Natural killer cell (primary cell): ENCODE results near the gene PRIMA1. TPM values are rescaled to one million over a fixed set of nuclear protein-coding genes. Genes with fewer than 3 reads are reported as not detected.

Experiments
- ATAC-seq, 3 donors: fragments of 150-1000 bp in 2 of 3; fragments of 200-7000 bp in 1 of 3; cut with Tn5 transposase; 1 replicate in 1 of 3; 2 replicates in 2 of 3; pipeline ENCODE4 v1.10.0; 2021; ENCODE audit warnings: mild to moderate bottlenecking in 2 of 3, moderate library complexity in 2 of 3
- DNase-seq, 2 donors: peaks; one replicate each; pipeline versions ENCODE4 v3.0.0 to v3.0.0-alpha.2; 2013 to 2021; ENCODE audit warnings: mixed read lengths in 1 of 2
- H3K27ac ChIP-seq: one replicate; pipeline ENCODE4 v1.5.1; 2013; ENCODE audit warnings: mild to moderate bottlenecking, low read length
- H3K27me3 ChIP-seq: one replicate; pipeline ENCODE4 v1.6.1; 2013; ENCODE audit warnings: low read length; ENCODE audit not compliant: control insufficient read depth, insufficient read depth
- H3K36me3 ChIP-seq: one replicate; pipeline ENCODE4 v1.6.1; 2013; ENCODE audit warnings: low read length; ENCODE audit not compliant: control insufficient read depth, insufficient read depth
- H3K4me1 ChIP-seq: one replicate; pipeline ENCODE4 v1.6.1; 2013; ENCODE audit warnings: low read length; ENCODE audit not compliant: control insufficient read depth, insufficient read depth
- H3K4me3 ChIP-seq: one replicate; pipeline ENCODE4 v1.5.1; 2013; ENCODE audit warnings: low read length
- H3K9me3 ChIP-seq: one replicate; pipeline ENCODE4 v1.6.1; 2013; ENCODE audit warnings: low read length; ENCODE audit not compliant: control insufficient read depth, insufficient read depth
- H3K27ac Mint-ChIP-seq, 2 donors: one replicate each; pipeline ENCODE4 v1.8.0; 2022; ENCODE audit warnings: mild to moderate bottlenecking in 2 of 2, mixed read lengths in 2 of 2, moderate library complexity in 1 of 2
- H3K27me3 Mint-ChIP-seq, 2 donors: one replicate each; pipeline ENCODE4 v1.8.0; 2022; ENCODE audit warnings: low read depth in 2 of 2, mixed read lengths in 2 of 2
- H3K36me3 Mint-ChIP-seq: one replicate; pipeline ENCODE4 v1.8.0; 2022; ENCODE audit warnings: mixed read lengths
- H3K4me1 Mint-ChIP-seq, 2 donors: one replicate each; pipeline ENCODE4 v1.8.0; 2022; ENCODE audit warnings: mixed read lengths in 2 of 2
- H3K4me3 Mint-ChIP-seq: one replicate; pipeline ENCODE4 v1.8.0; 2022; ENCODE audit warnings: mild to moderate bottlenecking, moderate library complexity, mixed read lengths
- H3K9me3 Mint-ChIP-seq, 2 donors: one replicate each; pipeline ENCODE4 v1.8.0; 2022; ENCODE audit warnings: mixed read lengths in 2 of 2
- WGBS: methylation state at CpG from one replicate; pipeline ENCODE4 v1.1.7; 2013; ENCODE audit warnings: missing lambda C conversion rate; ENCODE audit not compliant: insufficient coverage; 5-methylcytosine and 5-hydroxymethylcytosine counted together
- intact Hi-C: fragments of 100-400 bp; cut with micrococcal nuclease; formaldehyde crosslinking; loops from one replicate; pipeline ENCODE4 v1.14.2; 2022
- total RNA-seq, 4 donors: library from RNA; stranded (reverse); fragments of 120-200 nt in 1 of 4; gene quantifications; one replicate each; pipeline versions ENCODE4 v1.2.3 to v1.2.4, GENCODE V29; 2013 to 2022
- TF ChIP-seq, protein P1 (sequence below): fragments of 200-600 bp; IDR thresholded peaks from one replicate; pipeline ENCODE4 v1.8.0; 2022; ENCODE audit warnings: antibody characterized with exemption

PRIMA1 gene
- total RNA-seq, 3 donors from 2014 or later (not counting 1 experiment from before 2014, with no cell fraction given), result not detected

DNA sequence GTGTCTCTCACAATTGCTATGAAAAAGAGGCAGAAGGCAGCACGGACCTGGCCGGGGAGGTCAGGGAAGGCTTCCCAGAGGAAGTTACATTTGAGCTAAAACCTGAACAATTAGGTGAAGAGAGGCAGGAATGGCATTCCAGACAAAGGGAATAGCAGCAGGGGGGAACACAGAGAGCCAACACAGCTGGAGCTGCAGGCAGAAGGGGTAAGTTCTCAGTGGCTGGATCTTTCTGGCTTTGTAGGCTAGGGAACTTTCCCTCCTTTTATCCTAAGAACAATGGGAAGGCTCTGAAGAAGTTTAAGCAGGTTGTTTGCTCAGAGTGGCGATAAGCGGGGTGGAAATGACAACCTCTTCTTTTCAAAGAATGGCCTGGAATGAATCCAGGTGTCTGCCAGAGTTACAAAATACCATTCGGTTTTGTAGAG lies 100.0 kb downstream of the PRIMA1 start:
- no peaks in the 10 kb centered on the region for H3K4me1 ChIP-seq
- WGBS, result 36% methylated on average over 5 of the region's 5 CpGs
- TF ChIP-seq, protein P1, sequence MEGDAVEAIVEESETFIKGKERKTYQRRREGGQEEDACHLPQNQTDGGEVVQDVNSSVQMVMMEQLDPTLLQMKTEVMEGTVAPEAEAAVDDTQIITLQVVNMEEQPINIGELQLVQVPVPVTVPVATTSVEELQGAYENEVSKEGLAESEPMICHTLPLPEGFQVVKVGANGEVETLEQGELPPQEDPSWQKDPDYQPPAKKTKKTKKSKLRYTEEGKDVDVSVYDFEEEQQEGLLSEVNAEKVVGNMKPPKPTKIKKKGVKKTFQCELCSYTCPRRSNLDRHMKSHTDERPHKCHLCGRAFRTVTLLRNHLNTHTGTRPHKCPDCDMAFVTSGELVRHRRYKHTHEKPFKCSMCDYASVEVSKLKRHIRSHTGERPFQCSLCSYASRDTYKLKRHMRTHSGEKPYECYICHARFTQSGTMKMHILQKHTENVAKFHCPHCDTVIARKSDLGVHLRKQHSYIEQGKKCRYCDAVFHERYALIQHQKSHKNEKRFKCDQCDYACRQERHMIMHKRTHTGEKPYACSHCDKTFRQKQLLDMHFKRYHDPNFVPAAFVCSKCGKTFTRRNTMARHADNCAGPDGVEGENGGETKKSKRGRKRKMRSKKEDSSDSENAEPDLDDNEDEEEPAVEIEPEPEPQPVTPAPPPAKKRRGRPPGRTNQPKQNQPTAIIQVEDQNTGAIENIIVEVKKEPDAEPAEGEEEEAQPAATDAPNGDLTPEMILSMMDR, result no peak
- Mint-ChIP-seq H3K27ac (no peak overlapping the region), H3K9me3 (no peaks in the 10 kb centered on the region), H3K27me3 (peaks cover 25 to 49% of the 10 kb centered on the region in 2 donors), H3K4me1 (no peaks in the 10 kb centered on the region), H3K36me3 (no peaks in the 10 kb centered on the region), H3K4me3 (no peak overlapping the region)
- DNase-seq (no peak), ATAC-seq (no peak)
- H3K4me3 ChIP-seq, result no peak overlapping the region
- H3K27ac ChIP-seq, result no peak overlapping the region
- no peaks in the 10 kb centered on the region for H3K9me3 ChIP-seq
- intact Hi-C loops, result no loop called here
- no peaks in the 10 kb centered on the region for H3K27me3 ChIP-seq
- no peaks in the 10 kb centered on the region for H3K36me3 ChIP-seq

DNA sequence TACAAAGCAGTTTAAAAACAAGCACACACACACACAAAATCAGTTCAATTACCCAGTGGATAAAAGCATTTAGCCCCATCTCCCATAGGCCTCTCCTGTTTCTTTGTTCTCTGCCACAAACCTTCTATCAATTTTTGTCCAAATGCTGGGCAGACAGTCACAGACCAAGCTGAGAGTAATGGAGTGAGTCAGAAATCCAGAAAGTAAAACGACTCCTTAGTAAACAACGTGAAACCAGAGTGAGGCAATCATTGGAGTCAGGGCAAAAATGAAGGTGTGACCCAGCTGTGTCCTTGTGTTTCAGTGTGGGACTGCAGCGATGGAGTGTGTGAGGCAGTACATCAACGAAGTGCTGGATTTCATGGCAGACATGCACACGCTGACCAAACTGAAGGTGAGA lies 102.0 kb downstream of the PRIMA1 start:
- peaks cover 25 to 53% of the 10 kb centered on the region in 2 donors for H3K27me3 Mint-ChIP-seq
- H3K4me3 Mint-ChIP-seq, result no peak overlapping the region
- TF ChIP-seq, protein P1, result no peak
- WGBS, result 78% methylated on average over 5 of the region's 5 CpGs
- no peaks in the 10 kb centered on the region for H3K9me3 ChIP-seq
- no peaks in the 10 kb centered on the region for H3K4me1 Mint-ChIP-seq
- H3K36me3 Mint-ChIP-seq, result no peaks in the 10 kb centered on the region
- H3K27ac Mint-ChIP-seq, result no peak overlapping the region
- H3K4me3 ChIP-seq, result no peak overlapping the region
- no peak for ATAC-seq
- H3K9me3 Mint-ChIP-seq, result no peaks in the 10 kb centered on the region
- no peak overlapping the region for H3K27ac ChIP-seq
- no peak for DNase-seq
- H3K36me3 ChIP-seq, result no peaks in the 10 kb centered on the region
- no peaks in the 10 kb centered on the region for H3K27me3 ChIP-seq
- intact Hi-C loops, result no loop called here
- H3K4me1 ChIP-seq, result no peaks in the 10 kb centered on the region

DNA sequence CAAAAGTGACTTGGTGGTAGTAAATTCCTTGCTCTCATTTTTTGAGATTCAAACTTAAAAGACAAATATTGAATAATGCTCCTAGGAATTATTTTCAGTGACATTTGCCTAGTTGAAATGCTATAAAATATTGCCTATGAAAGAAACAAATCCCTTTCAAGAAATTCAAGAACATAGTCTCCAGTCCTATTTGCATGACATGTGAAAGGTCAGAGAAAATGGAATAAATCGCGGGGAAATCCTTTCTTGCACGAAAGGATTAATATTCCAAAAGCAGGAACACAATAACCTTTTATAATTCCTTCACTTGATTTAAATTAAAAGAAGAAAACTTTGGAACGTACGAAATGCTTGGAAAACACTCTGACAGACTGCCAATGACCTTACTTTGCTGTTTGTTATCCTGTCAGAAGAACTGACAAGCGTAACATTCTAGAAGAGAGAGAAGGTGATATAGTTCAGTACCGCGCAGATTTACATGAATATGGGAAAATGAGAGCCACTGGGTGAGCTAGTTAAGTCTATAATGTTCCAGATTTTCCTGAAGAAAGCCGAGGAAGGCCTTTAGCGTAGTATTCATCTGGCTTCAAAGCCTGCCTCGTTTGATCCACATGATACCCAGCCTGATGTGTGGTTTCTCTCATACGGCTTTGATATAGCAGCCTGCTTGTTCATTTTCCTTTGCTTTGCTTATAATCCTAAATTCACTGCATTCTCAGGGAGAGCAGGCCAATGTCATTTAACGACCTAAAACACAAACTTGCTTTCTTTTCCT lies 103.0 kb downstream of the PRIMA1 start:
- WGBS, result 87% methylated on average over 13 of the region's 13 CpGs
- DNase-seq, result no peak
- intact Hi-C loops, result no loop called here
- H3K27ac ChIP-seq, result no peak overlapping the region
- no peak overlapping the region for H3K4me3 Mint-ChIP-seq
- no peaks in the 10 kb centered on the region for H3K4me1 Mint-ChIP-seq
- no peaks in the 10 kb centered on the region for H3K27me3 ChIP-seq
- no peak for ATAC-seq
- no peaks in the 10 kb centered on the region for H3K36me3 Mint-ChIP-seq
- no peak overlapping the region for H3K27ac Mint-ChIP-seq
- H3K27me3 Mint-ChIP-seq, result peaks cover 25 to 52% of the 10 kb centered on the region in 2 donors
- H3K4me1 ChIP-seq, result no peaks in the 10 kb centered on the region
- H3K9me3 Mint-ChIP-seq, result no peaks in the 10 kb centered on the region
- no peaks in the 10 kb centered on the region for H3K36me3 ChIP-seq
- TF ChIP-seq, protein P1, result no peak
- no peak overlapping the region for H3K4me3 ChIP-seq
- no peaks in the 10 kb centered on the region for H3K9me3 ChIP-seq

DNA sequence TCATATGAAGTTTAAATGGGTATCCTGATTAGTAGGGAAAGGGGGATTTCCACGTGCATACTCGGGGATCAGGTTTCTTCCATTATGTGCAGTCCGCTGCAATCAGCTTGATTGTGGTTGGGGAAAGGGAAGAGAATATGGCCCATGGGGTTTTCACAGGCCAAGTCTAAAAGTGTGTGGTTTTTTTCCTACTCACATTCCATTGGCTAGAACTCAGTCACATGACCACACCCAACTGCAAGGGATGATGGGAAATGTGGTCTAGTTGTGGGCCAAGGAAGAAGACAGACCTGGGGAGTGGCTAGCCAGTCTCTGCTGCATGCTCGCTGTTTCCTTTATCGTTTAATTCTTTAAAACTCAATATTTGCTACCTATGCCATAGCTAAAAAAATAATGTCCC lies 105.1 kb downstream of the PRIMA1 start:
- Histone ChIP-seq H3K9me3 (no peaks in the 10 kb centered on the region), H3K36me3 (no peaks in the 10 kb centered on the region), H3K27me3 (no peaks in the 10 kb centered on the region), H3K27ac (no peak overlapping the region), H3K4me1 (no peaks in the 10 kb centered on the region), H3K4me3 (no peak overlapping the region)
- DNase-seq (no peak), ATAC-seq (no peak)
- H3K27me3 Mint-ChIP-seq, result peaks cover 14 to 42% of the 10 kb centered on the region in 2 donors
- TF ChIP-seq, protein P1, result no peak
- intact Hi-C loops, result no loop called here
- no peak overlapping the region for H3K4me3 Mint-ChIP-seq
- H3K27ac Mint-ChIP-seq, result no peak overlapping the region
- no peaks in the 10 kb centered on the region for H3K9me3 Mint-ChIP-seq
- no peaks in the 10 kb centered on the region for H3K36me3 Mint-ChIP-seq
- WGBS, result 67% methylated on average over 3 of the region's 5 CpGs
- H3K4me1 Mint-ChIP-seq, result no peaks in the 10 kb centered on the region
